LNCAP (cell line): ENCODE measurements around the gene AEBP2.

Source experiments
- CTCF ChIP-seq: fragments of 450-650 bp; IDR thresholded peaks from 2 replicates; pipeline ENCODE4 v1.5.1; 2017; ENCODE audit warnings: mild to moderate bottlenecking

AEBP2 gene

GRCh38 chr12:19477071-19477470, 37.8 kb downstream of the AEBP2 start:
- TF ChIP-seq CTCF: no peak

GRCh38 chr12:19480459-19480858, 41.2 kb downstream of the AEBP2 start:
- TF ChIP-seq CTCF: no peak

GRCh38 chr12:19482036-19482435, 42.7 kb downstream of the AEBP2 start:
- TF ChIP-seq CTCF: no peak

- no peak for TF ChIP-seq CTCF
These were observed 43.3 kb downstream of the AEBP2 start for GRCh38 chr12:19482551-19483109.

GRCh38 chr12:19483727-19484126, 44.4 kb downstream of the AEBP2 start:
- TF ChIP-seq CTCF: no peak

- TF ChIP-seq CTCF: no peak
These were observed 45.4 kb downstream of the AEBP2 start for GRCh38 chr12:19484738-19485137.

- no peak for TF ChIP-seq CTCF
These were observed 45.9 kb downstream of the AEBP2 start for GRCh38 chr12:19485240-19485639.

- TF ChIP-seq CTCF: no peak
These were observed 49.9 kb downstream of the AEBP2 start for GRCh38 chr12:19489168-19489567.
